WTC11 (cell line): ENCODE results near the gene ZDHHC18.

Experiments
- CTCF ChIP-seq: fragments of 200-600 bp; IDR thresholded peaks from 2 replicates; pipeline ENCODE4 v1.8.0; 2022; ENCODE audit warnings: antibody characterized with exemption
- E2F1 ChIP-seq: sonication (generic); formaldehyde crosslinking; IDR thresholded peaks from 2 replicates; pipeline ENCODE4 v1.8.0; 2022; ENCODE audit warnings: mild to moderate bottlenecking, missing genetic modification reagents
- ELF4 ChIP-seq: sonication (generic); formaldehyde crosslinking; IDR thresholded peaks from 2 replicates; pipeline ENCODE4 v1.8.1; 2022; ENCODE audit warnings: low read depth, mild to moderate bottlenecking, moderate library complexity, missing genetic modification reagents
- MAX ChIP-seq: sonication (generic); formaldehyde crosslinking; IDR thresholded peaks from 2 replicates; pipeline ENCODE4 v1.8.0; 2022; ENCODE audit warnings: mild to moderate bottlenecking, missing genetic modification reagents
- NFYB ChIP-seq: sonication (generic); formaldehyde crosslinking; conservative IDR thresholded peaks from 2 replicates; pipeline ENCODE4 v1.8.0; 2022; ENCODE audit warnings: low read depth, missing genetic modification reagents
- NR2C2 ChIP-seq: sonication (generic); formaldehyde crosslinking; IDR thresholded peaks from 2 replicates; pipeline ENCODE4 v1.8.0; 2022; ENCODE audit warnings: mild to moderate bottlenecking, missing genetic modification reagents
- USF2 ChIP-seq: sonication (generic); formaldehyde crosslinking; IDR thresholded peaks from 2 replicates; pipeline ENCODE4 v1.8.1; 2023; ENCODE audit warnings: mild to moderate bottlenecking, missing genetic modification reagents, moderate library complexity
- ZNF121 ChIP-seq: sonication (generic); formaldehyde crosslinking; IDR thresholded peaks from 2 replicates; pipeline ENCODE4 v1.8.0; 2023; ENCODE audit warnings: missing genetic modification reagents
- ZNF263 ChIP-seq: sonication (generic); formaldehyde crosslinking; IDR thresholded peaks from 2 replicates; pipeline ENCODE4 v1.8.1; 2022; ENCODE audit warnings: low read depth, mild to moderate bottlenecking, moderate library complexity, missing genetic modification reagents

GRCh38 chr1:26858160-26858559 lies 31.7 kb downstream of the ZDHHC18 start:
- no peak for TF ChIP-seq MAX (CRISPR knock-in tag)
- TF ChIP-seq CTCF = no peak
- no peak for TF ChIP-seq ZNF121 (CRISPR knock-in tag)
- TF ChIP-seq ELF4 (CRISPR knock-in tag) = no peak
- no peak for TF ChIP-seq E2F1 (CRISPR knock-in tag)
- TF ChIP-seq ZNF263 = no peak
- TF ChIP-seq USF2 (CRISPR knock-in tag) = no peak
- TF ChIP-seq NR2C2 (CRISPR knock-in tag) = no peak
- TF ChIP-seq NFYB (CRISPR knock-in tag) = no peak
